Activated CD8-positive, alpha-beta memory T cell treated with anti-CD3 and anti-CD28 coated beads, Interleukin-2, amount 10 ng/mL, durations not matched to agents 7 days and 5 days (primary cell): ENCODE data around the gene ERGIC2. TPM values are rescaled to one million over a fixed set of nuclear protein-coding genes. Genes with fewer than 3 reads are reported as not detected.

ENCODE experiments used
- ATAC-seq: fragments of 150-1000 bp; cut with Tn5 transposase; one replicate; pipeline ENCODE4 v1.10.0; 2021; ENCODE audit warnings: moderate library complexity
- CTCF ChIA-PET: fragments of 350-600 bp; sonication (Branson Sonifier 250); formaldehyde crosslinking; loops from one replicate; lab custom pipeline; 2021; ENCODE audit warnings: antibody characterized with exemption; lab: Charles Lee
- DNase-seq: peaks from one replicate; pipeline ENCODE4 v3.0.0-alpha.2; 2020
- H3K27ac Mint-ChIP-seq: one replicate; pipeline ENCODE4 v1.8.0; 2021; ENCODE audit warnings: mild to moderate bottlenecking, mixed read lengths
- H3K27me3 Mint-ChIP-seq: one replicate; pipeline ENCODE4 v1.8.0; 2021; ENCODE audit warnings: mixed read lengths
- H3K36me3 Mint-ChIP-seq: one replicate; pipeline ENCODE4 v1.8.0; 2021; ENCODE audit warnings: mild to moderate bottlenecking, mixed read lengths
- H3K4me1 Mint-ChIP-seq: one replicate; pipeline ENCODE4 v1.8.0; 2021; ENCODE audit warnings: mixed read lengths
- H3K4me3 Mint-ChIP-seq: one replicate; pipeline ENCODE4 v1.8.0; 2021; ENCODE audit warnings: mild to moderate bottlenecking, moderate library complexity, mixed read lengths
- H3K9me3 Mint-ChIP-seq: one replicate; pipeline ENCODE4 v1.8.0; 2022; ENCODE audit warnings: low read depth, mixed read lengths
- total RNA-seq, 2 experiments: library from RNA; stranded (reverse); gene quantifications; one replicate each; pipeline ENCODE4 v1.2.3, GENCODE V29; 2021

Gene ERGIC2
- total RNA-seq, 2 experiments from 2014 or later: 67.0 to 75.5 TPM

DNA sequence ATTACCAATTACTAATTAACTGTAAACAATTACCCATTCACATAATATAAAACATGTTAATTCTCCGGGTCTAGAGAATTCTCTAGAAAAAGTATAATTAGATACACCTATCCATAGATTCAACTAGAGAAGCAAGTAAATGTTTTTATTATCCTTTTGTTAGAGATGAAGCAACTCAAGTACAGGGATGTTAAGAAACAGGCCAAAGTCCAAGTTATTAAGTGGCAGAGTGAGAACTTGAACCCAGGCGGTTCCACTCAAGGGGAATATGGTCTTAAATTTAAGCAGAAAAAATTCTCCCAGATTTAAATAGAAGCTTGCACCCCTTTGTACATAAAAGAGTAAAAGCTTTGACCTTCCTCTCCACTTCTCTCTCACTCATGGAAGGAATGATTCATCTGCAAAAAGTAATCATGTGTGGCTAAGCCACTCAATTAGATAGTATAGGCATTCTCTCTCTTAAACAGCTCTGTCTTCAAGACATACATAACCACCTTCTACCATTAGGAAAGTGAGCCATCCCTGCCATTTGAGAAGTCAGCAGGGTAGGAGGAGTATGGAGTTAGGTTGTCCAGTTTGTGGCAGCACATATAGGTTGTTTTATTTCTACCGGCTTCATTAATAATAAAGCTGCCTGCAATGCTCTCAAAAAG, 34.1 kb downstream of the ERGIC2 start:
- H3K4me1 Mint-ChIP-seq: no peaks in the 10 kb centered on the region
- no peaks in the 10 kb centered on the region for H3K9me3 Mint-ChIP-seq
- no peak overlapping the region for H3K4me3 Mint-ChIP-seq
- H3K27me3 Mint-ChIP-seq: no peaks in the 10 kb centered on the region
- ATAC-seq (no peak), DNase-seq (no peak)
- no peak overlapping the region for H3K27ac Mint-ChIP-seq
- H3K36me3 Mint-ChIP-seq: peaks cover 27% of the 10 kb centered on the region
- CTCF ChIA-PET: interaction anchor here (2.0 kb wide), 1 partner anchor 29 kb away, joined by 6 read pairs; no protein-coding TSS in a partner anchor

DNA sequence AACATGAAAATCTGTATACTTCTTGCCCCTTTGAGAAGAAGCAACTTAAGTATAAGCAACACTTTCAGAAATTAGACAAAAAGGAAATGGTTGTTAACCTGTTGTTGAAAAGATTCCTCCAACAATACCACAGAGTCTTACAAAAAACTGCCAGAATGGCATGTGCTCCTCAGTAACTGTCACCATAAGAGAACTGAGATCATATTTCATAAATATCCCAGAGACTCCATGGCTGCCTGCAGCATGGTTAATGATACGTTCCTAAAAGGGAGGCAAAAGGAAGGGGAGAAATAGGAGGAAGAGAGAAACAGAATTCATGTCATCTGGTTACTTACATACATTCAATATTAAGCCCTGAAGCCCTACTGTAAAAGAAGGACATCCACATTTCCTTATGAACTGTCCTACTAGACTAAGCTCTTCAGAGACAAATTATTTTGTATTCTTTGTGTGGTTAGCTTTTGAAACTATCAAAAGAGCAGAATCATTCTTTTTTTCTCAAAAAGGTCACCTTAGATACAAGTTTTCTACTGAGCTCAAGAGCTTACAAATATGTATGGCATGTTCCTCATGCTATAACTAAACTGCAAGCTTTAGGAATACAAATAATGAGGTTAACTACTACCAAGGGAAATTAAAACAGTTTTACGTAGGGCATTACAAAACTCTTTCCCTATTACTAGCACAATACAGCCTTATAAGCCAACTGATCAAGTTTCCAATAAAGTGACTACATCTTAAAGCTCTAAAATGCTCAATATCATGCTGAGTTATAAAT, 37.8 kb downstream of the ERGIC2 start:
- Mint-ChIP-seq H3K4me3 (no peak overlapping the region), H3K36me3 (peaks cover 33% of the 10 kb centered on the region), H3K4me1 (no peaks in the 10 kb centered on the region), H3K27me3 (no peaks in the 10 kb centered on the region), H3K9me3 (no peaks in the 10 kb centered on the region), H3K27ac (no peak overlapping the region)
- ATAC-seq (no peak), DNase-seq (no peak)
- CTCF ChIA-PET: interaction anchor here (0.6 kb wide), 1 partner anchor 270 kb away, joined by 3 read pairs; no protein-coding TSS in a partner anchor

DNA sequence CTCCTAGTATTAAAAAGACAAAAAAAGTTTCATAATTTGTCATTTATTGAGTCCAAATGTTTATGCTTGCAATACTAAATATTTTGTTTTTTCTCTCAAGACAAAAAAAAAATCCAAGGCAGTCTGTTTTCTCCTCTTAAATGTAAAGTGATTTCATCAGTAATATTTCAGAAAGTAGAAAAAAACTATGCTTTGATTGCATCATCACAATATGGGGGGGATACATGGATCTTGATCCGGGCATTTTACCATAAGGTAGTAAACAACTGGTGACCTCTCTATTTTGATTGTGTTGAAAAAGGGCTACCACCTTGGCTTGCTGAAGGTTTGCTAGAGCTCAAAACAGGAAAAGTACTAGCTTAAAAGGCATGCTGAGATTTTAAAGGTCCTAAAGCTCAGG, 43.6 kb downstream of the ERGIC2 start:
- H3K9me3 Mint-ChIP-seq: no peaks in the 10 kb centered on the region
- CTCF ChIA-PET: no interaction called here
- H3K4me1 Mint-ChIP-seq: no peaks in the 10 kb centered on the region
- H3K4me3 Mint-ChIP-seq: no peak overlapping the region
- DNase-seq (no peak), ATAC-seq (no peak)
- peaks cover 18% of the 10 kb centered on the region for H3K36me3 Mint-ChIP-seq
- no peak overlapping the region for H3K27ac Mint-ChIP-seq
- no peaks in the 10 kb centered on the region for H3K27me3 Mint-ChIP-seq

DNA sequence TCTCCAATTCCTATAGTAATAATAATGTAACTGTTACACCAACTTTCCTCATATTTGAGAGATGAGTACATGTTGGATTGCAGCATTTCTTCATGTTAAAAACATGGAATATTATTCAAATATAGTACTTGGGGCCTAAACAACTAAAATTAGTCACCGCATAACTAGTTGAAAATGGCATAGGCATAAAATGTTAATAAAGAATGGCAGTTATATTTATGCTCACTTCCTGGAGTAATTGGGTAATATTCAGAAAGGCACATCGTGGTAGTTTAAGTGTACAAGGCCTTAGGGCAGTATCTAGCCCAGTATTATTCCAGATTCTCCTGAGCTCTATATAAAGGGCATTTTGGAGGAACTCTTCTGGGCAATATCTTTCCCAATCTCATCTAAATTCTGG, 46.0 kb downstream of the ERGIC2 start:
- Mint-ChIP-seq H3K36me3 (peaks cover 6% of the 10 kb centered on the region), H3K27me3 (no peaks in the 10 kb centered on the region), H3K27ac (no peak overlapping the region), H3K9me3 (no peaks in the 10 kb centered on the region), H3K4me3 (no peak overlapping the region), H3K4me1 (no peaks in the 10 kb centered on the region)
- CTCF ChIA-PET: no interaction called here
- DNase-seq: no peak
- no peak for ATAC-seq

DNA sequence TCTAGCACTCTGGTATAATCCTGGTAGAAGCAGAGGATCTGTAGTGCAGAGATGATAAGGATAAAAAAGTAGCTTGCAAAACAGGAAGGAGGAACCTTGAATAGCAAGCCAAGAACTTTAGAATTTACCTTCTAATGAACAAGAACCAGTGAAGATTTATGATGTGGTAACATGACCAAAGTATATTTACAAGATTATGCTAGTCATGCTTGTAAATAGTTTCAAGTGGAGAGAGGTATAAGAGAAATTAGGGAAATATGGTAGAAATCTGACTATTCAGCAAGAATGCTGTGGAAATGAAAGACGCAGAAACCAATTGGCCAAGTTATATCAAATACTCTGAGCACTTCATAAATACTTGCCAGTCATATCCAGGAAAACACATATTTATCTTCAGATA, 47.8 kb downstream of the ERGIC2 start:
- no peaks in the 10 kb centered on the region for H3K27me3 Mint-ChIP-seq
- ATAC-seq (no peak), DNase-seq (no peak)
- no peaks in the 10 kb centered on the region for H3K4me1 Mint-ChIP-seq
- no peak overlapping the region for H3K4me3 Mint-ChIP-seq
- CTCF ChIA-PET: no interaction called here
- H3K36me3 Mint-ChIP-seq: peaks cover 5% of the 10 kb centered on the region
- H3K9me3 Mint-ChIP-seq: no peaks in the 10 kb centered on the region
- no peak overlapping the region for H3K27ac Mint-ChIP-seq

DNA sequence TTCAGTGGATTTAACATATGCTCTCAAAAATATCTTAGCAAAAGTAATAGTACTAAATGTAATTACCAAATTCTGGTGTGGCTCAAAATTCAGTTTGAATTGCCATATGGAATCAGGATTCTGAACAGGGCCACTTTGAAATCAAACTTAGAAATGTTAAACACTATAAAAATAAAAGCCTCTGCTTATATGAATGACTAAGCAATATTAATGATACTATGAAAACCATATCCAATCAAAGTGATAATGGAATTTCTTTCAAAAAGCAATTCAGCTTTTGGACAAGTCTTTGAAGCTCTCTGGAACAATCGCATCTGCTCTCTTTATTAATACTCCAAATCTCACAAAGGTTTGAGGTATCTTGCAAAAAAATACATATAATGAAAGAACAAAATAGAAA, 51.6 kb downstream of the ERGIC2 start:
- Mint-ChIP-seq H3K4me3 (no peak overlapping the region), H3K36me3 (peaks cover 5% of the 10 kb centered on the region), H3K27ac (no peak overlapping the region), H3K9me3 (no peaks in the 10 kb centered on the region), H3K4me1 (no peaks in the 10 kb centered on the region), H3K27me3 (no peaks in the 10 kb centered on the region)
- CTCF ChIA-PET: interaction anchor here (0.6 to 2.3 kb wide), 3 partner anchors 12 to 1633 kb away, joined by 4 to 6 read pairs (median 5); partner anchors contain the start of gene REP15
- DNase-seq (no peak), ATAC-seq (no peak)

DNA sequence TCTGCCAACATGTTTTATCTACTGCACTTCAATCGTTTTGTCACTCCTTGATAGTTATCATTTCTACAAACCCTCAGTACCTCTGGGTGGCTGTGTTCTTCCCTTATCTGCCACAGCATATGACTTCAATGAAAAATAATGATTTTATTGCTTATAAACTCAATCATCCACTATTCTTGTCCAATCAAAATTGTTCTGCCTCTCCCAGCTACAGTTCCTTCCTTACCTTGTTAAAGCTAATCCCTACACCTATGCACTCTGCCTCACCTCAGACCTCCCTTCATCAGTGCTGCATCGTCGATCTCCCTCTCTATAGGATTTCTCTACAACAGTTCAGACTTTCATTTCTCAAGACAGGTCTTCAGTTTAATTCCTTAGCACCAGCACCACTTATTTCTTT, 58.8 kb downstream of the ERGIC2 start:
- H3K27me3 Mint-ChIP-seq: no peaks in the 10 kb centered on the region
- H3K36me3 Mint-ChIP-seq: peaks cover 14% of the 10 kb centered on the region
- no peaks in the 10 kb centered on the region for H3K9me3 Mint-ChIP-seq
- ATAC-seq: no peak
- CTCF ChIA-PET: no interaction called here
- H3K27ac Mint-ChIP-seq: no peak overlapping the region
- H3K4me3 Mint-ChIP-seq: no peak overlapping the region
- DNase-seq: no peak
- peaks cover 11% of the 10 kb centered on the region for H3K4me1 Mint-ChIP-seq

DNA sequence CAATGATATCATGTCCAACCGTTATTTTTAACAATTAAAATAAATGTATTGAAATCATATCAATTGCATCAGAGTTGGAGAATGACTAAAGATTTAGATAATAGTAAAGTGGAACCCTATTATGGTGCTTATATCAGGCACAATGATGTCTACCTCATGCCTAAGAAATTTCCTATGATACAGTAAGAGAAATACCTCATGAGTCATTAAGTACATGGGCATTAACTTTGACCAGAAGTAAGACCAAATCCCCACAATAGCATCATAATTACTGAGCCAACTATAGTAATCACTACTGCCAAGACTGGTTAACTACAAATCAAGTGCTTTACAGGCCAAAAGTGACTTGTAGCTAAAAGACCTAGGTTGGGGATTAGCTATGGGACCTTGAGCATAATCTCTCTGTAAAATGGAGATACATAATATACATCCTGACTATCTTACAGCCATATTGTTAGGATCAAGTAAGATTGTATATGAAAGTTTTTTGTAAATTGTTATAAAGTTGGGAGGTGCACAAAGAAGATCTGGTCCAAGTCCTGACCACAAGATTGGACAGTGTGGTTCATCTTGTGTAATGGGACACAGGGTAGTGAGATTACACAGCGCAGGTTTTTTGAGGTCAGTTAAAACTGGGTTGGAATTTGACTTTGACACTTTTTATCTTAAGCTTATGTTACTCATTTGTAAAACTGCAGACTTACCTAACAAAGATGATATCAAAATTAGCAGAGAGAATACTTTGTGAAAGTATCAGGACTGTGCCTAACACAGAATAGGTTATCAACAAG, 60.5 kb downstream of the ERGIC2 start:
- Mint-ChIP-seq H3K27me3 (no peaks in the 10 kb centered on the region), H3K4me1 (peaks cover 11% of the 10 kb centered on the region), H3K4me3 (no peak overlapping the region), H3K27ac (no peak overlapping the region), H3K36me3 (peaks cover 13% of the 10 kb centered on the region), H3K9me3 (no peaks in the 10 kb centered on the region)
- CTCF ChIA-PET: interaction anchor here (1.0 to 1.5 kb wide), 2 partner anchors 10 to 247 kb away, joined by 3 to 5 read pairs; no protein-coding TSS in a partner anchor
- ATAC-seq: no peak
- DNase-seq: no peak

DNA sequence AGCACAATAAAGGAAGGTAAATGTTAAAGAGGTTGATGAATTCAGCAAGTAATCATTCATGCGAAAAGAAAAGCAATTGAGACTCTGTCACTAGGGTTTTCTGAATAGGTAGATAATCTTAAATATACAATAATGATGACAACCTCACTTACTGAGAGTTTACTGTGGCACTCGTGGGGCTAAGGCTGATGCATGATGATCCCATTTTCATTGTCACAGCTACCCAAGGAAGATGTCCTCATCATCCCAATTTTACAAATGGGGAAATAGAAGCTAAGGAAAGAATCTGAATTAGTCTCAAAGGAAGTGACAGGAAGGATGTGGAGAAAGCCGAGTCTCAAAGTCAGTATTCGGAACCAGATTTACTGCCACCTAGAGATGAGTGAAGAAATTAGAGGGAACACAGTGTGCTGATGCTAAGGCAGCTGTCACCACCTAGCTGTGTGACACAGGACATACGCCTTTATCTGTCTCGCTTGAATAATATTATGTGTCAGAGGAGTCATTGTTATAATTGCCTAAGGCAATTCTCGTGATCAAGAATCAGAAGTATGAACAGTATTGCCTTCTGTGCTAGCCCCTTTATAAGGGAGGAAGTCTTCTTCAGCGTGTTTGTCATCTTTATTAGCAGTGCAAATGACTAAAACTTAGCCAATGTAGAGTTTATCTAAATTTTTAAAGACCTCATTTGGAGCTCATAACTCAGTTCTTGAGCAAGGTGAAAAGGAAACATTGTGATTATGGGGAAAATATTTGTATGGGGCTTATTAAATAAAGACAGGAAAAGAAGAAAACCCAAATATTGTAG, 63.2 kb downstream of the ERGIC2 start:
- no peak overlapping the region for H3K27ac Mint-ChIP-seq

DNA sequence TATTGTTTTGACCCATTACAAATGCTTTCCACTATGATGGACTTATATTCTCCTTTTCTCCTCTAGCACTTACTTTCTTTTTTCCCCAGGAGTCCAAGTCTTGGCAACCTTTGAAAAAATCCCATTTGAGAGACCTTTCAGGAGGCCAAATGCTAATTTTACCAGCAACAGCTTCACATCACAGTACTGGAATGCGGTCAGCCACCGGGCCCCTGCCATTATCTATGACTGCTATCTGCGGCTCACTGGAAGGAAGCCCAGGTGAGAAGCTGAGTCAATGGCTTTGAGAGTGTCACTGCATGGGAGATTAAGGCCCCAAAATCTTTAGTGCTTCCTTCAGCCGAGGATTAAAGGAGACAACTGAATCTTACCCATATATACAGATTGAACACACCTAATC, 64.2 kb downstream of the ERGIC2 start:
- peaks cover 11% of the 10 kb centered on the region for H3K4me1 Mint-ChIP-seq
- no peaks in the 10 kb centered on the region for H3K27me3 Mint-ChIP-seq
- no peak overlapping the region for H3K4me3 Mint-ChIP-seq
- H3K9me3 Mint-ChIP-seq: no peaks in the 10 kb centered on the region
- CTCF ChIA-PET: interaction anchor here (1.1 to 3.4 kb wide), 12 partner anchors 8 to 315 kb away, joined by 3 to 40 read pairs (median 6); partner anchors contain the start of gene ERGIC2
- no peak overlapping the region for H3K27ac Mint-ChIP-seq
- DNase-seq (no peak), ATAC-seq (no peak)
- no peaks in the 10 kb centered on the region for H3K36me3 Mint-ChIP-seq

More for the DNA sequence above, 63.2 kb downstream of the ERGIC2 start:
- Mint-ChIP-seq H3K27me3 (no peaks in the 10 kb centered on the region), H3K9me3 (no peaks in the 10 kb centered on the region), H3K4me1 (peaks cover 11% of the 10 kb centered on the region), H3K4me3 (no peak overlapping the region), H3K36me3 (peaks cover 5% of the 10 kb centered on the region)
- DNase-seq (peak; percentile 69), ATAC-seq (peak; percentile 100)
- CTCF ChIA-PET: interaction anchor here (0.6 to 3.4 kb wide), 29 partner anchors 9 to 568 kb away, joined by 3 to 40 read pairs (median 3); partner anchors contain the start of genes ERGIC2 and FAR2

DNA sequence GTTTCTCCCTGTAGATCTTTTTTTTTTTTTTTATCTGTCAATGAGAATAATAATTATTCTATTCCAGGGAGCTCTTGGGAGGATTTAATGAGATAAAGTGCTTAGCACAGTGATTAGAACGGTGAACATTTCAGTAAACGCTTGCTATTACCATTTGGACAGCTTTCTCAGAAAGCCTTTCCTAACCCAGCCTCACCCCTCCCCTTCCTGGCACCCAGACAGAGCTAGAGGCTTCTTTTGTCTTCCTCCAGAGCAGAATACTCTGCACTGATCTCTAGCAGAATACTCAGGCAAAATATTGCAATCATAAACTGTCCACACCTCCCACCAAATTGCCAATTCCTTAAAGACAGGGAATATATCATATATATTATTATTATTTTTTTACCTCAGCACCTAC, 66.6 kb downstream of the ERGIC2 start:
- no peak overlapping the region for H3K4me3 Mint-ChIP-seq
- H3K36me3 Mint-ChIP-seq: no peaks in the 10 kb centered on the region
- CTCF ChIA-PET: no interaction called here
- H3K27ac Mint-ChIP-seq: no peak overlapping the region
- ATAC-seq (no peak), DNase-seq (no peak)
- peaks cover 11% of the 10 kb centered on the region for H3K4me1 Mint-ChIP-seq
- no peaks in the 10 kb centered on the region for H3K27me3 Mint-ChIP-seq
- no peaks in the 10 kb centered on the region for H3K9me3 Mint-ChIP-seq

DNA sequence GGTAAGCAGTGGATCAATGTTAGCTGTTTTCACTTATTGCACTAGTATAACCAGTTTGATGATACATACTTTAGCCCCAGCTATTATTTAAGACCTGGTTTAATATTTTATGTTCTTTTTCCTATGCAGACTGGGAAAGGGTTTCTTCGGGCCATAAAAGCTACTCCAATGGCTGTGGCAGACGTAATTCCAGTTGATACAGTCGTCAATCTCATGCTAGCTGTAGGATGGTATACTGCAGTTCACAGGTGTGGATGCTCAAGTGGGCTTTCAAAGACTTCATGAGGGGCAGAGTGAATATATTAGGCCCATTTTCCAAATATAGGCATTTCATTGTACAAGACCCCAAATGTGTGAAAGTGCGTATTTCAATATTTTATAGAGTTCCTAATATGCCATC, 70.1 kb downstream of the ERGIC2 start:
- H3K27ac Mint-ChIP-seq: no peak overlapping the region
- no peaks in the 10 kb centered on the region for H3K36me3 Mint-ChIP-seq
- H3K9me3 Mint-ChIP-seq: no peaks in the 10 kb centered on the region
- ATAC-seq: no peak
- H3K4me1 Mint-ChIP-seq: no peaks in the 10 kb centered on the region
- CTCF ChIA-PET: interaction anchor here (0.6 kb wide), 1 partner anchor 124 kb away, joined by 3 read pairs; no protein-coding TSS in a partner anchor
- no peak for DNase-seq
- H3K27me3 Mint-ChIP-seq: no peaks in the 10 kb centered on the region
- H3K4me3 Mint-ChIP-seq: no peak overlapping the region
